Fibroblast of lung (primary cell): ENCODE data around the gene CCDC92B.

Source experiments
- EZH2 ChIP-seq: IDR thresholded peaks from 2 replicates; pipeline ENCODE4 v1.5.1; 2012; ENCODE audit warnings: low read length, control low read depth, mild to moderate bottlenecking; ENCODE audit errors: missing control alignments
- TF ChIP-seq, protein P1 (sequence below), 2 donors: IDR thresholded peaks in 1 of 2; conservative IDR thresholded peaks in 1 of 2; 1 replicate in 1 of 2; 2 replicates in 1 of 2; pipeline ENCODE4 v1.5.1; 2011 to 2012; ENCODE audit warnings: low read length in 2 of 2, control low read depth in 1 of 2, inconsistent platforms in 1 of 2, low read depth in 1 of 2, mild to moderate bottlenecking in 1 of 2

DNA sequence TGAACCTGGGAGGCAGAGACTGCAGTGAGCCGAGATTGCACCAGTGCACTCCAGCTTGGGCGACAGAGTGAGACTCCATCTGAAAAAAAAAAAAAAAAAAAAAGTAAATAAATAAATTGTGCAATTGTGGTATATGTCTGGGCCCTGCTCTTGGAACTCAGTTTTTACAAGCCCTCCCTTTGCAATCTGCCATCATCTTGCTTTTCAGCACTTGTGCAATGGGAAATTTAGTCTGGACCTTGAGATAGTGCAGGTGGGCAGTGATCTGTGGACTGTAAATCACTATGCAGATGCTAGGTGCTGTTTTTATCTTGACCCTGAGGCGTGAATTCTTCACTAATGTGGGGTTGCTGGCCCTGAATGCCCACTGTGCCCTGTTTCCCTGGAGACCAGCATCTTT is 40.2 kb upstream of the CCDC92B start:
- TF ChIP-seq EZH2: no peak
- TF ChIP-seq, protein P1, sequence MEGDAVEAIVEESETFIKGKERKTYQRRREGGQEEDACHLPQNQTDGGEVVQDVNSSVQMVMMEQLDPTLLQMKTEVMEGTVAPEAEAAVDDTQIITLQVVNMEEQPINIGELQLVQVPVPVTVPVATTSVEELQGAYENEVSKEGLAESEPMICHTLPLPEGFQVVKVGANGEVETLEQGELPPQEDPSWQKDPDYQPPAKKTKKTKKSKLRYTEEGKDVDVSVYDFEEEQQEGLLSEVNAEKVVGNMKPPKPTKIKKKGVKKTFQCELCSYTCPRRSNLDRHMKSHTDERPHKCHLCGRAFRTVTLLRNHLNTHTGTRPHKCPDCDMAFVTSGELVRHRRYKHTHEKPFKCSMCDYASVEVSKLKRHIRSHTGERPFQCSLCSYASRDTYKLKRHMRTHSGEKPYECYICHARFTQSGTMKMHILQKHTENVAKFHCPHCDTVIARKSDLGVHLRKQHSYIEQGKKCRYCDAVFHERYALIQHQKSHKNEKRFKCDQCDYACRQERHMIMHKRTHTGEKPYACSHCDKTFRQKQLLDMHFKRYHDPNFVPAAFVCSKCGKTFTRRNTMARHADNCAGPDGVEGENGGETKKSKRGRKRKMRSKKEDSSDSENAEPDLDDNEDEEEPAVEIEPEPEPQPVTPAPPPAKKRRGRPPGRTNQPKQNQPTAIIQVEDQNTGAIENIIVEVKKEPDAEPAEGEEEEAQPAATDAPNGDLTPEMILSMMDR (conservative IDR thresholded peaks at IDR 0.05 in 1 of 2, IDR thresholded peaks at IDR 0.05 in 1 of 2; ENCODE audit: low read depth in 1 of 2, low read length in 2 of 2): no peak
